GM13976 (cell line): ENCODE measurements around the gene ZNF699.

ENCODE experiments used
- DNase-seq: peaks from one replicate; pipeline ENCODE4 v3.0.0; 2012; ENCODE audit warnings: low spot score
- CTCF ChIP-seq: IDR thresholded peaks from 2 replicates; pipeline ENCODE4 v1.5.1; 2012; ENCODE audit warnings: borderline replicate concordance, mild to moderate bottlenecking; ENCODE audit not compliant: insufficient read depth; ENCODE audit errors: extremely low read depth, missing control alignments, control extremely low read depth
- in situ Hi-C: fragments of 300-500 bp; cut with MboI; formaldehyde crosslinking; loops from one replicate; pipeline ENCODE4 v1.12.0; 2022; ENCODE audit warnings: low sequenced_read_pairs, mixed read lengths, inconsistent platforms; ENCODE audit not compliant: unreplicated experiment

The ZNF699 gene

GRCh38 chr19:9309139-9309973 is at the start of gene ZNF699:
Gene ZNF699, minus strand, starts transcription at chr19:9309838. Its CDS starts 4,719 bp downstream, at chr19:9305119.
- no peak for TF ChIP-seq CTCF
- DNase-seq: peak; percentile 96
- in situ Hi-C loops: loop anchor here (10.0 kb wide), 1 partner anchor 485 kb away; no protein-coding TSS in a partner anchor

- in situ Hi-C loops: no loop called here
- DNase-seq: no peak
- TF ChIP-seq CTCF: no peak
Observed at GRCh38 chr19:9354651-9355050, 45.0 kb upstream of the ZNF699 start.

- in situ Hi-C loops: no loop called here
- no peak for DNase-seq
- no peak for TF ChIP-seq CTCF
Observed at GRCh38 chr19:9353011-9353410, 43.4 kb upstream of the ZNF699 start.

GRCh38 chr19:9352505-9352904 is 42.9 kb upstream of the ZNF699 start:
- DNase-seq: no peak
- in situ Hi-C loops: no loop called here
- TF ChIP-seq CTCF: no peak

- in situ Hi-C loops: no loop called here
- TF ChIP-seq CTCF: no peak
- no peak for DNase-seq
Observed at GRCh38 chr19:9348671-9349070, 39.0 kb upstream of the ZNF699 start.

GRCh38 chr19:9348253-9348652 is 38.6 kb upstream of the ZNF699 start:
- no peak for DNase-seq
- TF ChIP-seq CTCF: no peak

More at GRCh38 chr19:9348253-9348652, 38.6 kb upstream of the ZNF699 start:
- in situ Hi-C loops: no loop called here
